ENCODE data around the gene RPAP2. TPM values are rescaled to one million over a fixed set of nuclear protein-coding genes. Genes with fewer than 3 reads are reported as not detected.

RPAP2 gene
- total RNA-seq, 2 donors from 2014 or later = 25.1 to 25.3 TPM

GRCh38 chr1:92447976-92448375 is 149.1 kb downstream of the RPAP2 start:
- Mint-ChIP-seq H3K36me3 (no peaks in the 10 kb centered on the region), H3K9me3 (no peaks in the 10 kb centered on the region), H3K27ac (no peak overlapping the region)
- DNase-seq (ENCODE audit: low spot score in 2 of 2) (no peak), ATAC-seq (no peak)

Other genes with a start within 250 kb of the RPAP2 start
- not detected for gene SETSIP, start 223.6 kb upstream of the RPAP2 start, total RNA-seq
- gene BTBD8, start 218.7 kb upstream of the RPAP2 start, total RNA-seq = 1 to 10 TPM; 2.1 to 3.2 TPM
- gene C1orf146, start 81.1 kb upstream of the RPAP2 start, total RNA-seq = not detected
- 10 to 100 TPM; 22.7 to 29.6 TPM for gene GLMN, start 72 bp upstream of the RPAP2 start, total RNA-seq
- gene GFI1, start 187.9 kb downstream of the RPAP2 start, total RNA-seq = 100 to 1,000 TPM in 1 of 2 donors, 10 to 100 TPM in 1; 42.3 to 125 TPM

All from activated naive CD4-positive, alpha-beta T cell treated with anti-CD3 and anti-CD28 coated beads, Interleukin-2, amount 50 U/mL, for 72 hours (primary cell).